ENCODE results near the gene ASXL2. TPM values are rescaled to one million over a fixed set of nuclear protein-coding genes. Genes with fewer than 3 reads are reported as not detected.

ASXL2 gene
- total and polyA plus RNA-seq, 7 donors = 2.3 to 19.4 (median 17.5) TPM

GRCh38 chr2:25736899-25737515 is 141.3 kb downstream of the ASXL2 start:
- TF ChIP-seq CTCF (IDR thresholded peaks at IDR 0.05) = no peak
- 86 to 91% (median 88%) methylated on average over 6 of the region's 6 CpGs for WGBS, 3 donors
- intact Hi-C loops (cut with DNase I) = no loop called here
- Histone ChIP-seq H3K27ac (no peak overlapping the region), H3K4me1 (peaks cover 12% of the 10 kb centered on the region), H3K27me3 (ENCODE audit: insufficient read depth in 3 of 3, low read length in 2 of 3) (no peaks in the 10 kb centered on the region), H3K4me3 (no peak overlapping the region), H3K9me3 (no peaks in the 10 kb centered on the region), H3K36me3 (ENCODE audit: insufficient read depth in 1 of 2, low read depth in 1 of 2) (peaks cover 0 to 13% of the 10 kb centered on the region in 2 donors)
- no peak for ATAC-seq
- DNase-seq = no peak

GRCh38 chr2:25735835-25736234 is 142.5 kb downstream of the ASXL2 start:
- Histone ChIP-seq H3K4me1 (peaks cover 12% of the 10 kb centered on the region), H3K27me3 (ENCODE audit: insufficient read depth in 3 of 3, low read length in 2 of 3) (no peaks in the 10 kb centered on the region), H3K36me3 (ENCODE audit: insufficient read depth in 1 of 2, low read depth in 1 of 2) (peaks cover 0 to 5% of the 10 kb centered on the region in 2 donors), H3K9me3 (no peaks in the 10 kb centered on the region), H3K27ac (no peak overlapping the region), H3K4me3 (no peak overlapping the region)
- DNase-seq = no peak
- ATAC-seq = no peak
- WGBS, 3 donors = 83 to 90% (median 88%) methylated on average over 1 of the region's 1 CpG
- intact Hi-C loops (cut with DNase I) = no loop called here
- TF ChIP-seq CTCF (IDR thresholded peaks at IDR 0.05) = no peak

GRCh38 chr2:25728559-25728958 is 149.7 kb downstream of the ASXL2 start:
- Histone ChIP-seq H3K9me3 (no peaks in the 10 kb centered on the region), H3K36me3 (ENCODE audit: insufficient read depth in 1 of 2, low read depth in 1 of 2) (no peaks in the 10 kb centered on the region), H3K27ac (no peak overlapping the region), H3K4me1 (no peaks in the 10 kb centered on the region), H3K4me3 (no peak overlapping the region), H3K27me3 (ENCODE audit: insufficient read depth in 3 of 3, low read length in 2 of 3) (peaks cover 0 to 4% (median 0%) of the 10 kb centered on the region in 3 donors)
- 90 to 92% (median 90%) methylated on average over 7 of the region's 7 CpGs for WGBS, 3 donors
- DNase-seq (no peak), ATAC-seq (no peak)
- intact Hi-C loops (cut with DNase I) = no loop called here
- no peak for TF ChIP-seq CTCF (IDR thresholded peaks at IDR 0.05)

- 61 to 76% (median 70%) methylated on average over 3 of the region's 3 CpGs for WGBS, 3 donors
- Histone ChIP-seq H3K27me3 (ENCODE audit: insufficient read depth in 3 of 3, low read length in 2 of 3) (peaks cover 0 to 4% (median 0%) of the 10 kb centered on the region in 3 donors), H3K27ac (no peak overlapping the region), H3K9me3 (no peaks in the 10 kb centered on the region), H3K36me3 (ENCODE audit: insufficient read depth in 1 of 2, low read depth in 1 of 2) (no peaks in the 10 kb centered on the region), H3K4me1 (no peaks in the 10 kb centered on the region), H3K4me3 (no peak overlapping the region)
- no peak for TF ChIP-seq CTCF (IDR thresholded peaks at IDR 0.05)
- intact Hi-C loops (cut with DNase I) = no loop called here
- no peak for ATAC-seq
- no peak for DNase-seq
Observed at GRCh38 chr2:25726522-25726921, 151.8 kb downstream of the ASXL2 start.

GRCh38 chr2:25725877-25726276 is 152.4 kb downstream of the ASXL2 start:
- no peak for DNase-seq
- TF ChIP-seq CTCF (IDR thresholded peaks at IDR 0.05) = no peak
- intact Hi-C loops (cut with DNase I) = no loop called here
- Histone ChIP-seq H3K27ac (no peak overlapping the region), H3K9me3 (no peaks in the 10 kb centered on the region), H3K4me3 (no peak overlapping the region), H3K36me3 (ENCODE audit: insufficient read depth in 1 of 2, low read depth in 1 of 2) (no peaks in the 10 kb centered on the region), H3K27me3 (ENCODE audit: insufficient read depth in 3 of 3, low read length in 2 of 3) (peaks cover 0 to 4% (median 0%) of the 10 kb centered on the region in 3 donors), H3K4me1 (no peaks in the 10 kb centered on the region)
- ATAC-seq = no peak
- 97 to 100% (median 100%) methylated on average over 3 of the region's 3 CpGs for WGBS, 3 donors

All from psoas muscle (tissue), 8 donors.